Vagina (tissue), 2 donors: ENCODE measurements around the gene CERKL.

Experiments used
- CTCF ChIP-seq, 3 experiments: fragments of 450-650 bp in 2 of 3; fragments of 200-600 bp in 1 of 3; sonication (generic) in 1 of 3; IDR thresholded peaks; one replicate each; pipeline ENCODE4 v1.5.1; 2017 to 2019; ENCODE audit warnings: antibody characterized with exemption in 3 of 3, mild to moderate bottlenecking in 2 of 3, moderate library complexity in 2 of 3
- POLR2A ChIP-seq, 2 donors: fragments of 450-650 bp; IDR thresholded peaks; one replicate each; pipeline ENCODE4 v1.6.1; 2017; ENCODE audit warnings: antibody characterized with exemption in 2 of 2, mild to moderate bottlenecking in 2 of 2, moderate library complexity in 2 of 2
- POLR2AphosphoS5 ChIP-seq, 2 donors: sonication (generic); formaldehyde crosslinking; IDR thresholded peaks; one replicate each; pipeline ENCODE4 v1.9.0; 2017; ENCODE audit warnings: antibody characterized with exemption in 2 of 2, mild to moderate bottlenecking in 2 of 2, low read depth in 1 of 2; ENCODE audit not compliant: insufficient read depth in 1 of 2

GRCh38 chr2:181679544-181679979 is 22.7 kb upstream of the CERKL start:
- TF ChIP-seq POLR2AphosphoS5 (IDR thresholded peaks at IDR 0.05; ENCODE audit: insufficient read depth in 1 of 2, low read depth in 1 of 2) = no peak
- TF ChIP-seq CTCF (IDR thresholded peaks at IDR 0.05) = no peak
- no peak for TF ChIP-seq POLR2A (IDR thresholded peaks at IDR 0.05)
